Measurements from ENCODE around the gene PCDH9.

PCDH9 gene

GRCh38 chr13:67048084-67048820 lies 181.9 kb downstream of the PCDH9 start:
- in situ Hi-C loops (cut with MboI; ENCODE audit: low sequenced_read_pairs): no loop called here

DNA sequence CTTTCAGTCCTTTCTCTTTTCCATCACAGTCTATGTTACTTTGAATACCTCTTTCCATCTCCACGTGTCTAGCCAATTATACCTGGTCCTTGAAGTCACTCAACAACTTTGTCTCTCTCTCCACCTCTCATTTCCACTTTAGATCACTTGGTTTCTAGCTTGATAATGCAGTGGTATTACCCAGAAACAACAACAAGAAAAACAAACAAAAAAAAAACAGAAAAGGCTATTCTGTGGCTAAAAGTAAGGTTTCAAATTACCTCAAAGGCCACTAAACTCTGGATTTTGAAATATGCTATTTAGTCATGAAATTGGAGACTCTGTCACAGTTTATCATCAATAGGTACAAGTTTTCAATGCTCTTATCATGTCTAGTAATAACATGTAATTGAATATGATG lies 184.8 kb downstream of the PCDH9 start:
- in situ Hi-C loops (cut with MboI; ENCODE audit: low sequenced_read_pairs): no loop called here

DNA sequence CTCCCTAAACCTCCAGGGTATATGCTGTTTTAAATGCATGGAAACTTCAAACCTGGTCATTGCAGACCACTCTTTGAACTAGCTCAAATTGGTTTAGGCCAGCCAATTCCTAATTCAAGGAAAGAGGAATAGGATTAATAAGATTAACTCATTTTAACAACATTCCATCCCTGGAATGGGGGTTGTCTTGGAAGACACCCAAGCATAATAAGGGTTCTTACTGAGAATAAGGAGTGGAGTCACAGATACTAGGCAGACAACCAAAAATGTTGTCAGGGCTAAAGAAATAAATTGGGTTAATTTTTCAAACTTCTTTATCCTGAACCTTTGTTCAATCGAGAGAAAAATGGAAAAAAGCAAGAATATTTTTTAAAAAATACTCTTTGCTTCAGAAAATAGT lies 186.2 kb downstream of the PCDH9 start:
- in situ Hi-C loops (cut with MboI; ENCODE audit: low sequenced_read_pairs): no loop called here

GRCh38 chr13:67042556-67042955 lies 187.6 kb downstream of the PCDH9 start:
- in situ Hi-C loops (cut with MboI; ENCODE audit: low sequenced_read_pairs): no loop called here

GRCh38 chr13:67036699-67037457 lies 193.3 kb downstream of the PCDH9 start:
- in situ Hi-C loops (cut with MboI; ENCODE audit: low sequenced_read_pairs): no loop called here

DNA sequence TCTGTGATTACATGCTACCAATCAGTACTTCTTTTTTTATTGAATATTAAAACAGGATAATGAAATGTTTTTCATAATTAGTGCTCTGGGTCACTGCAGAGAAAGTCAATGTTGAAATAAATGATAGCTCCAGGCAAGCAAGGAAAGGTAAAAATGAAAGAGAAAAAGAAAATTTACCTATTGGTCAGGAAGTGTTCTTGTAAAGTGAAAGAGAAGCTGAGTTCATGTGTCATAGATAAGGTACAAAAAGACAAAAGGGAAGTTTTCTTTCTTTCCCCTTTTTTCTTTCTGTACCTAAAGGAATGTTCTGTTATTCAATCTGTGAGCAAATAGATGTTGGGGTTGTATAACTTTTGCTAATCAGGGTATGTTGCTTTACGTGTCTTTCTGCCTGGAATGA lies 197.0 kb downstream of the PCDH9 start:
- in situ Hi-C loops (cut with MboI; ENCODE audit: low sequenced_read_pairs): no loop called here

DNA sequence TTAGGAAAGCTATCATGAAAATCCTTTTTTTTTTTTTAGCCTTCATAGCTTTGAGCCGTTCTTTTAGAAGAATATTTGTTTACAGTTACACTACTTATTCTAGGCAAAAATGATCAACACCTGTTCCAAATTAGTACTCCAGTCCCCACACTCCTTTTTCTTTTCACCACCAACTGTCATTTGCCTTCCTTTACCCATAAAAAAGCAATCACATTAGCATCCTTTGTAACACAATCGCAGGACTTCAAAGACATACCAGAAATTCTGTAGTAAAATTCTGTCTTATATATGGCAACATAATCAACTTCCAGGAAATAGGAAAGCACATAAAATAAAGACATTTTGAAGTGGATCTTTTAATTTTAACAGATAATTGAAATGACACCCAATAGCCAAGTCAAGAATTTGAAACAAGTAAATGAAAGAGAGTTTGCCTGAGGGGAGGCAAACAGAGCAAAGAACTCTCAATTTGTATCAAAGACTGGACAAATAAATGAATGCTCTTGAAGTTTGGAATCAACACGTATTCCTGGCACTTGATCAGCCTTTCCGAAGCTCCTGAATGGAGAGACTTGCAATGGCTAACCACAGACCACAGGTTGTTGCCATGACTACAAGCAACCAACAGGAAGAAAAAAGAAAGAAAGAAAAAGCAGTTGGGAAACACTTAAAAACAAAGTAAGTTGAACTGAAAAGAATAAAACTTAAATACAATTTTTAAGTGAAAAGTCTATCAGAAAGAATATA lies 206.8 kb downstream of the PCDH9 start:
- in situ Hi-C loops (cut with MboI; ENCODE audit: low sequenced_read_pairs): no loop called here

DNA sequence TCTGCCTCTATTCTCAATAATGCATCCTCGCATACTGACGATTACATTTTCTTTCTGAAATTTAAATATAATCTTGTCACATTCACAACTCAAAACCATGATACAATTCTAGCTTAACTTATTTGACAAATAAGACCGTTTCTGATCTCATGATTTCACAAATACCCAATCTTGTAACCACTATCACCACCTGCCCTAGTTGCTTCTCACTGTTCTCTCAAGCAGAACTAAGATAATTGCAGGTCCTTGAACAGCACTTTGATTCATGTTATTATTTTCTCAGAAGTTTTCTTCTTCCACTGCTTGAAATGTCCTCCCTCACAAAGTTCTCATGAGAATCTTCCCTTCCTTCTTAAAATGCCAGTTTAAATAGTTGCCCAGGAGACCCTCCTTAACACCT lies 211.4 kb downstream of the PCDH9 start:
- in situ Hi-C loops (cut with MboI; ENCODE audit: low sequenced_read_pairs): no loop called here

DNA sequence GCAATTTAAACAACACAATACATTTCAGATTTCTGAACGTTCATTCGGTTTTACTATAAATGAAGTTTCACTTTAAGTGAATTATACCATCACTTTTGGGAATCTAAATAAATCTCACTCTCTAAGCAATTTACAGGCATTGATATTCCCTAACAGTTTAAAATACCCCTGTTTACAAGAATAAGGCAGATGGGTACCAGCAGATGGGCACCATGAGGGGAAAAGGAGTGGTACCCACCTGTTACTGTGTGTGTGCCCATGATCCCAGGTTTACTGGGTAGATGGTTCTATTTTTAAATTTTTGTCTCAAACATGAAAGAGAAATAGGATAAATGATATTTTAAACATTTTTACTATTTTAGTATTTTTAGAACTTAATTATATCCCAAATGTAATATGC lies 212.9 kb downstream of the PCDH9 start:
- in situ Hi-C loops (cut with MboI; ENCODE audit: low sequenced_read_pairs): no loop called here

GRCh38 chr13:67015976-67016600 lies 214.0 kb downstream of the PCDH9 start:
- in situ Hi-C loops (cut with MboI; ENCODE audit: low sequenced_read_pairs): no loop called here

DNA sequence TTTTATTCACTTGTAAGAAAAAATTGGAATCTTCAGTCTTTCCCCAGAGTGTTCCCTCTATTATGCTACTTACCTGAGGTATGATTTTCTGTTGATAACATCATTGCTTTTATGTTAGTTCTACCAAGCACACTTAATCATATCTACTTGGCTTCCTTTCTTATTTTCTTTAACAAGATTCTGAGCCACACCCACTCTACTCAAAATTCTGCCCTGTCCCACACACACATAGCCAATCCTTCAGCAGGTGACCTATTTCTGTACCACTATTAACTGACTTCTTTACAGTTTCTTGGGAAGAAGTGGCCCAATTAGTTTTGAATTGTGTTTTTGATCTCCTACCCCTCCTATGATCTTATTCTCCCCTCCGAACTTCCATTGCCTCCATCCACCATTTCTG lies 215.7 kb downstream of the PCDH9 start:
- in situ Hi-C loops (cut with MboI; ENCODE audit: low sequenced_read_pairs): no loop called here

- in situ Hi-C loops (cut with MboI; ENCODE audit: low sequenced_read_pairs): no loop called here
Observed at GRCh38 chr13:67013709-67014108, 216.4 kb downstream of the PCDH9 start.

DNA sequence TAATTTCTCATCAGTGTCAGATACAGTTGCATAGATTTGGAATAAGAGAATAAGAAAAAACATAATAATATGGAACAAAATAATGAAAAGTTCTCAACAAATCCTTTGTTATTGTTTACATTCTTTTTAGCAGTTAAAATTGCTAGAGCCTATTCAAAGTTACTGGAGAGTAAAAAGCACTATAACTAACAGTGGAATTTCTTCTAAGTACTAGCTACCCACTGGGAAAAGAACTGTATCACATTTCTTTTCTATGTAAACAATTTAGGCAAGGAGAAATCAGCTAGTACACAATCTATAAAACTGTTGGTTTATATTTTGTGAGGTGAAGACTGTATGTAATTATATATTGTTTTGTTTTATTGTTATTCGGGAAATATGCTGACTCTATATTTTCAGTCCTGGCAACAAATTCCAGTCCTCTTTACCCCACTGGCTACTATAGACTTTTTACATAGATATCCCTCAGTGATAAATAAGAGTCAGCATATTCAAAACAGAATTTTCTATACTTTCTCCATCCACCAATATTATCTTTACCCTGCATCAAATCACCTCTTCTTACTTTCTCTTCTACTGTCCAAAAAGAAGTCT lies 222.0 kb downstream of the PCDH9 start:
- in situ Hi-C loops (cut with MboI; ENCODE audit: low sequenced_read_pairs): no loop called here

DNA sequence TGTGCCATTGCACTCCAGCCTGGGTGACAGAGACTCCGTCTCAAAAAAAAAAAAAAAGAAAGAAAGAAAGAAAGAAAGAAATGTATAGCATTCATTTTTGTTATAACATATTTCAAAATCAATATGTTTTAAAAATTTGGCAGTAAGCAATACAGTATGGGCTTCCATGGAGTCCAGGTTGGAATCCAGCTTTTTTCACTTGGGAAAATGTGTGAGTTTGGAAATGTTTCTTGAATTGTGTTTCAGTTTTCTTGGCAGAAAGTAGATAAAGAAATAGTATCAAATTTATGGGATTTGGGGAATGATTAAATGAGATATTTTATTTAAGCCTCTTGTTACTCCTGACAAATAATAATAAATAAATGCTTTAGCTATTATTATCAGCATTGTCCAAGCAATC lies 225.6 kb downstream of the PCDH9 start:
- in situ Hi-C loops (cut with MboI; ENCODE audit: low sequenced_read_pairs): no loop called here

DNA sequence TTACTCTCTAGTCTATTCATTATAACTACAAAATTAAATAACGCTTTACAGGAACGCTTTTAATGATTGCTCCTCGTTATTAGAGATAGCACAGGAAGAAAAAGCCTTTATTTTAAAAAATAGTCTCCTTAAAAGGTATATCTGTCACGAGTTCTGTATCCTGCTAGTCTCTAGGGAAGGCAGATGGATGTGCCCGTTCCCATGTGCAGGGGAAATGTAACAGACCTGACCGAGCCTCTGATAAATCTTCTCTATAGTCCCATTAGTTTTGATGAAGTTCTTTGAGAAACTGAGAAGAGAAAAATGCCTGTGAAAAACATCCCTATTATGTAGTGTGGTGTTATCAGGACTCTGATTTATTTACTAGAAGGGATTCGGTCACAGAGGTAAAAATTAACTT lies 226.4 kb downstream of the PCDH9 start:
- in situ Hi-C loops (cut with MboI; ENCODE audit: low sequenced_read_pairs): no loop called here

- in situ Hi-C loops (cut with MboI; ENCODE audit: low sequenced_read_pairs): no loop called here
Observed at GRCh38 chr13:67001363-67001762, 228.8 kb downstream of the PCDH9 start.

DNA sequence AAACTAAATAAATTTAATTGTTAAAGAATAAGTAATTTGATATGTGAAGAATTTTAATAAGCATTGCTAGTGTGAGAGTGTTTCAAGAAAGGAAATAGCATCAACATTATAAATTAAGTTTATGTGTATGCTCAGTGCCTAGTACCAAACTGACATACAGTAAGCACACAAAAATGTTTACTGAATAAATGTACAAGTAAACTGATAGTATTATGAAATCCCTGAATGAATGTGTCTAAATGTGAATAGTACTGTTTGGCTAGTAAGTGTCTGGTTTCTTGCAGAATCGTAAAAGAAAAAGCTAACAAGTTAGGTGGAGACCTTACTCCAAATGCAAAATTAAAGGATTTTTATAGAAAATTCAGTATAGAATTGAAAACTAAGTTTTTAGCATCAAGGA lies 233.6 kb downstream of the PCDH9 start:
- in situ Hi-C loops (cut with MboI; ENCODE audit: low sequenced_read_pairs): no loop called here

DNA sequence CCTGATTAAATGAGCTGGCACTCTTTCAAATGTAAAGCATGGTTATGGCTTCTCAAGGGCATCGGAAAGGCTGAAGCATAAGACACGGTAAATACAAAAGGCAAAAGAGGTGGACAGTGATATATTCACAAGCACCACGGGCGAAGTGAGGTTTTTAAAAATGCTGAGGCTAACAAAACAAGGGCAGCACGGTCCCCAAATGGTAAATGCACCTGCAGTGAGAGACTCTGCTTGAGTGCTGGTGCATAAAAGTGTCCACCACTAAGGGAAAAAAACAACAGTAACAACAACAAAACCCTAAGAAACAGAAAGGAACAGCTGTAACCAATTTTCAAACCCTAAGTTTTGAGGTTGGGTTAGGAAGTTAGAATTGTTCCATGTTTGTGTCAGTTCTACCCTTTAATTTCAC lies 234.9 kb downstream of the PCDH9 start:
- in situ Hi-C loops (cut with MboI; ENCODE audit: low sequenced_read_pairs): no loop called here

DNA sequence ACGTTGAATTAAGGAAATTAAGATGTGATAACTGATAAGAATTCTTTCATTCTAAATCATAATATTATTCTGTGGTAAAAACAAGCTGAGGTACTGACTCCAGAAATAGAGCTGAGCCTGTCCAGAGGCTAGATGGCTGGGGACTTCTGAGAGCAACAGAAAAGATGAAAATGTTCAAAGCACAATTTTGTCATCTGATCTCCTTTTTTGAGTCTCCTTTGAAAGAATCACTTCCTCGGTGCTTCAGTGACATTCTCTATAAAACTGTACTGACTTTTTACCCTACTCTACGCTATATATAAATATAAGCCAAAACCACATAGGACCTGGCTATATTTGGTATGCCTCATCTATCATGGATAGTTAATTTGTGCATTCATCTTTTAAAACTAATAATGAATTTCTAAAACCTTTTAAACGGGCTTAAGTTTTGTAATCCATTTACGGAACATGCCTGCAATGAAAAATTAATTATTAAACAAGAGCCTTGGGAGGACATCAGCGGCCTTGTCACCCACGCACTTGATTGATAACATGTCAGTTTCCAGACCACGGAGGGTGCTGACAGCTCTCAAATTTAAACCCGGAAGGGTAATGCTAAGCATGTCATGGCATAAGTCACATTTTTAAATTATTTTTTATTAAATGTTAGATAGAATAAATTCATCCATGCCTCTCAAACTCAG lies 235.5 kb downstream of the PCDH9 start:
- in situ Hi-C loops (cut with MboI; ENCODE audit: low sequenced_read_pairs): no loop called here

DNA sequence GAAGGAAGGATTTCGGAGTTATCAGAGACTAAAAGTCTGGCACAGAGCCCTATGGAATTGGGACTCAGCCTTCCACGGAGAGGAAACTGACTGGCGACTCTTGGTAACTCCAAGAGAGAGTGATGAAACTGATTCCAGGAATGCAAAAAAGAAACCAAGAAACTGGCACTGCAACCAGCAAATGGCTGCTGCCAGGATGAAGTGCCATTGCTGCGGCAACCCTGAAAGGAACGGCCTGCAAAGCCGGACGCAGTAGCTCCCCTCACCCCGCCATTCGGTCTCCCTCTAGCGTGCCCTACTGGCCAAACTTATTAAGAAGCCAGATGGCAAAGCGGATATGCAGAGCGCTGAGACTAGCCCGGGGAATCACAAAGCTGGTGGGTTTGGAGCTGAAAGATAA lies 236.0 kb downstream of the PCDH9 start:
- in situ Hi-C loops (cut with MboI; ENCODE audit: low sequenced_read_pairs): no loop called here
